ENCODE data around the gene FGFBP1. TPM values are rescaled to one million over a fixed set of nuclear protein-coding genes. Genes with fewer than 3 reads are reported as not detected.

The FGFBP1 gene
- total and polyA plus RNA-seq, 9 of the 15 experiments (the other 6 are each of a cell fraction or from before 2014, with no cell fraction given): not detected

- DNase-seq (ENCODE audit: extremely low read depth in 1 of 4, low spot score in 3 of 4) (no peak), ATAC-seq (no peak), FAIRE-seq (no peak)
- ChIA-PET CTCF (ENCODE audit: low intra/inter-chr PET ratio) (no interaction called here), POLR2A (interaction anchor here (1.0 kb wide), 1 partner anchor 66 kb away, joined by 3 read pairs; no protein-coding TSS in a partner anchor)
- Histone ChIP-seq H3K4me1 (replicated peaks in 1 of 2; ENCODE audit: control insufficient read depth in 2 of 2, insufficient read depth in 2 of 2, low read length in 2 of 2) (no peaks in the 10 kb centered on the region), H3K36me3 (ENCODE audit: control insufficient read depth, insufficient read depth, low read length) (no peaks in the 10 kb centered on the region), H2AFZ (ENCODE audit: low read depth, low read length) (no peak overlapping the region), H3K4me2 (ENCODE audit: insufficient read depth, low read length) (no peak overlapping the region), H4K20me1 (replicated peaks; ENCODE audit: control insufficient read depth, insufficient read depth, low read length) (no peaks in the 10 kb centered on the region), H3K9me1 (ENCODE audit: control insufficient read depth, insufficient read depth, low read length) (no peaks in the 10 kb centered on the region), H3K9ac (ENCODE audit: insufficient read depth in 1 of 2, low read depth in 2 of 2, low read length in 2 of 2) (no peak overlapping the region), H3K27me3 (ENCODE audit: control insufficient read depth in 2 of 2, insufficient read depth in 2 of 2, low read length in 2 of 2) (peaks cover 0 to 5% of the 10 kb centered on the region in 2 experiments; a peak in 1 of 5 replicates), H3K4me3 (no peak overlapping the region), H3K79me2 (ENCODE audit: control insufficient read depth, insufficient read depth, low read length) (no peaks in the 10 kb centered on the region), H3K27ac (ENCODE audit: extremely low read depth, low read depth, low read length) (no peak overlapping the region), H3K9me3 (replicated peaks; ENCODE audit: control insufficient read depth, insufficient read depth, low read depth, low read length) (no peaks in the 10 kb centered on the region)
- TF ChIP-seq SREBF1 (IDR thresholded peaks at IDR 0.05; ENCODE audit: borderline replicate concordance, low read depth, low read length) (no peak), GTF3C2 (IDR thresholded peaks at IDR 0.05; ENCODE audit: borderline replicate concordance, extremely low read depth, insufficient read length) (no peak), MTF1 (CRISPR knock-in tag; IDR thresholded peaks at IDR 0.05; ENCODE audit: borderline replicate concordance) (no peak), HDAC8 (tag; IDR thresholded peaks at IDR 0.05) (no peak), ZC3H8 (IDR thresholded peaks at IDR 0.05) (no peak), GATA2 (CRISPR knock-in tag; IDR thresholded peaks at IDR 0.05) (no peak), ZNF398 (CRISPR knock-in tag; IDR thresholded peaks at IDR 0.05) (no peak)
- intact Hi-C loops (cut with micrococcal nuclease) (no loop called here), in situ Hi-C loops (cut with MboI) (no loop called here)
- no TSS peak for BruUV-seq (replicated peaks)
- WGBS (ENCODE audit: insufficient coverage, low coverage, missing lambda C conversion rate): 0% methylated on average over 4 of the region's 4 CpGs
These were observed 24.2 kb downstream of the FGFBP1 start for GRCh38 chr4:15914291-15914690.
